Neural progenitor cell (in vitro differentiated cells): ENCODE results near the gene NXPH3. TPM values are rescaled to one million over a fixed set of nuclear protein-coding genes. Genes with fewer than 3 reads are reported as not detected.
A peak's percentile ranks its signal among the peaks of the same experiment; 100 is the strongest.

ENCODE experiments used
- DNase-seq: peaks from one replicate; pipeline ENCODE4 v3.0.0-alpha.2; 2016; ENCODE audit warnings: low spot score
- H2AFZ ChIP-seq: fragments of 200-600 bp; sonication (generic); replicated peaks from 2 replicates; pipeline ENCODE4 v1.6.1; 2016; ENCODE audit warnings: antibody characterized with exemption
- H3F3A ChIP-seq: fragments of 200-600 bp; sonication (generic); 2 replicates; pipeline ENCODE4 v1.6.1; 2016; ENCODE audit warnings: antibody characterized with exemption, low read depth
- H3K27ac ChIP-seq: fragments of 200-600 bp; sonication (generic); 2 replicates; pipeline ENCODE4 v1.5.1; 2016; ENCODE audit warnings: mild to moderate bottlenecking
- H3K27me3 ChIP-seq: fragments of 200-600 bp; sonication (generic); 2 replicates; pipeline ENCODE4 v1.6.1; 2016; ENCODE audit warnings: mild to moderate bottlenecking, moderate library complexity
- H3K36me3 ChIP-seq: fragments of 200-600 bp; sonication (generic); 2 replicates; pipeline ENCODE4 v1.5.1; 2016
- H3K4me1 ChIP-seq: fragments of 200-600 bp; sonication (generic); 2 replicates; pipeline ENCODE4 v1.6.1; 2016; ENCODE audit warnings: mixed run types
- H3K4me2 ChIP-seq: fragments of 200-600 bp; sonication (generic); 2 replicates; pipeline ENCODE4 v1.6.1; 2016
- H3K4me3 ChIP-seq: fragments of 200-600 bp; sonication (generic); 2 replicates; pipeline ENCODE4 v1.5.1; 2016
- H3K79me2 ChIP-seq: fragments of 200-600 bp; sonication (generic); 2 replicates; pipeline ENCODE4 v1.6.1; 2016; ENCODE audit warnings: low read depth
- H3K9ac ChIP-seq: fragments of 200-600 bp; sonication (generic); 2 replicates; pipeline ENCODE4 v1.6.1; 2016
- H3K9me3 ChIP-seq: fragments of 200-600 bp; sonication (generic); 2 replicates; pipeline ENCODE4 v1.5.1; 2016; ENCODE audit warnings: low read depth
- H4K20me1 ChIP-seq: fragments of 200-600 bp; sonication (generic); 2 replicates; pipeline ENCODE4 v1.6.1; 2016; ENCODE audit warnings: low read depth
- H3K27ac Mint-ChIP-seq: 3 replicates; pipeline ENCODE4 v1.8.0; 2021; ENCODE audit warnings: mixed read lengths
- H3K27me3 Mint-ChIP-seq: 2 replicates; pipeline ENCODE4 v1.8.0; 2022; ENCODE audit warnings: low read depth, mild to moderate bottlenecking, inconsistent platforms, moderate library complexity, mixed read lengths; ENCODE audit not compliant: insufficient read depth
- H3K36me3 Mint-ChIP-seq: 3 replicates; pipeline ENCODE4 v1.8.0; 2021; ENCODE audit warnings: mixed read lengths
- H3K4me1 Mint-ChIP-seq: 3 replicates; pipeline ENCODE4 v1.8.0; 2021; ENCODE audit warnings: mixed read lengths
- H3K4me3 Mint-ChIP-seq: 3 replicates; pipeline ENCODE4 v1.8.0; 2021; ENCODE audit warnings: mild to moderate bottlenecking, moderate library complexity, mixed read lengths
- H3K9me3 Mint-ChIP-seq: 3 replicates; pipeline ENCODE4 v1.8.0; 2020; ENCODE audit warnings: mixed read lengths
- EZH2 ChIP-seq: fragments of 200-600 bp; sonication (generic); IDR thresholded peaks from 2 replicates; pipeline ENCODE4 v1.6.1; 2017; ENCODE audit warnings: antibody characterized with exemption, mild to moderate bottlenecking, moderate library complexity
- EZH2phosphoT487 ChIP-seq: fragments of 200-600 bp; sonication (generic); IDR thresholded peaks from 2 replicates; pipeline ENCODE4 v1.6.1; 2017; ENCODE audit warnings: antibody characterized with exemption
- total RNA-seq: library from RNA; depleted of rRNA; stranded (reverse); fragments of >200 nt; gene quantifications from 2 replicates; pipeline ENCODE4 v1.2.3, GENCODE V29; 2015; ENCODE audit warnings: low replicate concordance
- TF ChIP-seq, protein P1 (sequence below): fragments of 200-600 bp; sonication (generic); IDR thresholded peaks from 2 replicates; pipeline ENCODE4 v1.5.1; 2017; ENCODE audit warnings: antibody characterized with exemption, mild to moderate bottlenecking

The NXPH3 gene
- total RNA-seq, 1 donor from 2014 or later: 3.6 TPM

DNA sequence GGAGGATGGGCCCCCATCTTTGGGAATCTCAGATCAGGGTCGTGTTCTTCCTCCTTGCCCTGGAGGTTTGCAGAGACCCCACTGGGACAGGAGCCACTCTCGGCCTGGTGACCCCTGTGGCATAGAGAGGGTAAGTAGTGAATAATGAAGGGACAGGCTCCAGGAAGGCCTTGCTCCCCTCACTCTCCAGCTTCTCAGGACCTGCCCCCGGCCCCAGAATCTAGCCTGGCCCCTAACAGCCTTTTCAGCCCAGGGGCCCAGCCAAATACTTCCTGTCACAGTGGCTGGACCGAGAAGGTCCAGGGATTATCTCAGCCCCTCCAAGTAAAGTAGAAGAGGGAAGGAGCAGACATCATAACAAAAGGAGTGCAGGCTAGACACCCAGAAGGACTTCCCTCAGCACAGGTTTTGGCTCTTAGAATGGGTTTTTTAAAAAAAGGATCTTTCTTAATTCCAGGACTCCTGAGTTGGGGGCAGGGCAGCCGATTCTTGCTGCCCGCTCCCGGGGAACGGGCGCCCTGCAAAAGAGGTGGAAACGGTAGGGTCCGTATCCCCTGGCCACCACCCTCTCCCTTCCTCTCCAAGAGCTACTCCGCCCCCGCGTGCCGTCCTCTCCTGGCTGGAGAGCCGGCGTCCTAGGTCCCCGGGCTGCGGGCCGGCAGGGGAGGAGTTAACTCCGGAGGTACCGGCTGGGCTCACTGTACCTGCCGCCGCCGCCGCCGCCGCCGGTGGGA is 559 bp upstream of the NXPH3 start:
- Histone ChIP-seq H3K9me3 (no peaks in the 10 kb centered on the region), H3K4me1 (peaks cover 18% of the 10 kb centered on the region), H3F3A (peaks cover 48% of the 10 kb centered on the region), H3K9ac (no peak overlapping the region), H3K4me2 (peak overlapping the region; percentile 89), H4K20me1 (peaks cover 14% of the 10 kb centered on the region), H3K36me3 (no peaks in the 10 kb centered on the region), H3K79me2 (peaks cover 8% of the 10 kb centered on the region), H3K27ac (no peak overlapping the region), H2AFZ (peak overlapping the region; percentile 92), H3K27me3 (peaks cover 35% of the 10 kb centered on the region), H3K4me3 (peak overlapping the region; percentile 98)
- TF ChIP-seq, protein P1, sequence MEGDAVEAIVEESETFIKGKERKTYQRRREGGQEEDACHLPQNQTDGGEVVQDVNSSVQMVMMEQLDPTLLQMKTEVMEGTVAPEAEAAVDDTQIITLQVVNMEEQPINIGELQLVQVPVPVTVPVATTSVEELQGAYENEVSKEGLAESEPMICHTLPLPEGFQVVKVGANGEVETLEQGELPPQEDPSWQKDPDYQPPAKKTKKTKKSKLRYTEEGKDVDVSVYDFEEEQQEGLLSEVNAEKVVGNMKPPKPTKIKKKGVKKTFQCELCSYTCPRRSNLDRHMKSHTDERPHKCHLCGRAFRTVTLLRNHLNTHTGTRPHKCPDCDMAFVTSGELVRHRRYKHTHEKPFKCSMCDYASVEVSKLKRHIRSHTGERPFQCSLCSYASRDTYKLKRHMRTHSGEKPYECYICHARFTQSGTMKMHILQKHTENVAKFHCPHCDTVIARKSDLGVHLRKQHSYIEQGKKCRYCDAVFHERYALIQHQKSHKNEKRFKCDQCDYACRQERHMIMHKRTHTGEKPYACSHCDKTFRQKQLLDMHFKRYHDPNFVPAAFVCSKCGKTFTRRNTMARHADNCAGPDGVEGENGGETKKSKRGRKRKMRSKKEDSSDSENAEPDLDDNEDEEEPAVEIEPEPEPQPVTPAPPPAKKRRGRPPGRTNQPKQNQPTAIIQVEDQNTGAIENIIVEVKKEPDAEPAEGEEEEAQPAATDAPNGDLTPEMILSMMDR: no peak
- TF ChIP-seq EZH2phosphoT487 (no peak), EZH2 (no peak)
- peaks cover 41% of the 10 kb centered on the region for H3K27me3 Mint-ChIP-seq
- no peaks in the 10 kb centered on the region for H3K36me3 Mint-ChIP-seq
- no peaks in the 10 kb centered on the region for H3K9me3 Mint-ChIP-seq
- no peak for DNase-seq
- H3K27ac Mint-ChIP-seq: no peak overlapping the region
- peaks cover 15% of the 10 kb centered on the region for H3K4me1 Mint-ChIP-seq
- H3K4me3 Mint-ChIP-seq: peak overlapping the region; percentile 81

DNA sequence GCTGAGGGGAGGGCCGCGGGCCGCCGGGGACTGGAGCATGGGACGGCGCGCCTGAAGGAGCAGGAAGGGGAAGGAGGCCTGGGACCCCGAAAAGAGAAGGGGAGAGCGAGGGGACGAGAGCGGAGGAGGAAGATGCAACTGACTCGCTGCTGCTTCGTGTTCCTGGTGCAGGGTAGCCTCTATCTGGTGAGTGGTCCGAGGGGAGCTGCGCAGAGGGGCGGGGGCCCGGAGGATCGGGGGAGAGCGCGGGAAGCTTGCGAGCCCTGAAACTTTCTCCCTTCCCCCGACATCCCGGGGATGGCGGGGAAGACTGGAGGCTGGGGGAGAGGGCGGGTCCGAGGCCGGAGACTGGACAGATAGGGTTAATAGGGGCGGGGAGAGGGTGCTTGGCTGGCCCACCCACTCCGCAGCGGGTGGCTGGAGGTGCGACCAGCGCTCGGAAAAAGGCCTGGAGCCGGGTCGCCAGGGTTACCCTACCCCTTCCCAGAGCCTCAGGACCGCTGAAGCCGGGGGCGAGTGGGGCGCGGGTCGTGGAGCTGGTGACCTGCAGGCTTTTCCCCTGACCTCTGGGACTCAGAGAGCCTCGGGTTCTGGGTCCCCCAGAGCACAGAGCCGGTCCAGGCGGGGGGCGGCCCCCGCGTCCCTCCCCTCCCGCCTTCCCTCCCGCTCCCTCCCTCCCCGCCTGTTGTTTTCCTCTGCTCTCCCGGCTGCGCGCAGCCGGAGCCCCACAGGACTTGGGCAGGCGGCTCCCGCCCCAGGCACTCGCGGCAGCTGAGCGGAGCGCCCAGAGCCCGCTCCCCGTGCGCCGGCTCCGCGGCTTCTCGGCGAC is 631 bp downstream of the NXPH3 start:
- Mint-ChIP-seq H3K27me3 (peaks cover 34% of the 10 kb centered on the region), H3K4me1 (peaks cover 13% of the 10 kb centered on the region), H3K4me3 (peak overlapping the region; percentile 88), H3K9me3 (no peaks in the 10 kb centered on the region), H3K27ac (no peak overlapping the region), H3K36me3 (no peaks in the 10 kb centered on the region)
- Histone ChIP-seq H3K9me3 (no peaks in the 10 kb centered on the region), H2AFZ (peak overlapping the region; percentile 86), H3K4me2 (peak overlapping the region; percentile 89), H3K27ac (no peak overlapping the region), H3K9ac (peak overlapping the region; percentile 36), H3K27me3 (peaks cover 23% of the 10 kb centered on the region), H3F3A (peaks cover 37% of the 10 kb centered on the region), H3K79me2 (peaks cover 8% of the 10 kb centered on the region), H3K36me3 (no peaks in the 10 kb centered on the region), H3K4me1 (peaks cover 14% of the 10 kb centered on the region), H3K4me3 (peak overlapping the region; percentile 98), H4K20me1 (peaks cover 16% of the 10 kb centered on the region)
- DNase-seq: peak; percentile 85
- TF ChIP-seq EZH2: peak; percentile 27
- TF ChIP-seq, protein P1: no peak

DNA sequence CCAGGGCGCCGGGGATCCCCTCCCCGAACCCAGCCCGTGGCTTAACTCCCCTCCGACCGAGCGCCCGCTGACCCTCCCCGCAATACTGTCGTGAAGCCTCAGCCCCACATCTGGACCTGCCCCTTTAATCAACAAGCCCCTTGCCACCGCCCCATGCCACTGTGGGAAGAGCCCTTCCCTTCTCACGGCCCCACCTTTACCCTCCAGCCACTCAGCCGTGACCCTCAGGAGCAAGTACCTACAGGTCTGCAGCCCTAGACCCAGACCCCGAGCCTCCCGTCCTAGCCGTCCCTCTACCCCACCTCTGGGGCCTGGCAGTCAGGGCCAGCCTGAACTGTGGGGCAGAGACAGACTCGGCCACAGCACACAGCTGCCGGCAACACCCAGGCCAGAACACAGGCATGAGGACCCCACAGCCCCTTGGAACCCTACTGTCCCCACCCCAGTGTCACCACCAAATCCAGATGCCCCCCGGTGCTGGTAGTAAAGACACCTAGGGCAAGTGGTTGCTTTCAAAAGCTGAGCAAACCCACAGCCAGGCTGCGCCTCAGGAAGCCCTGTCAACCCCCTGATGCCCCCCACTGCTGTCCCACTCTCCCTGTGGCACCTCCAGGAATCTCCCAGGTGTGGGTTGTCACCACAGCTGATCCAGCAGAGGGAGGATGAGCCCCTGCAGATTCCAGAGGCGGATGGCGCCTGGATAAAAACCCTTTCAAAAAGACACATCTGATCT is 1.4 kb downstream of the NXPH3 start:
- Mint-ChIP-seq H3K27ac (peak overlapping the region; percentile 11), H3K4me3 (peak overlapping the region; percentile 88), H3K36me3 (no peaks in the 10 kb centered on the region), H3K27me3 (peaks cover 33% of the 10 kb centered on the region), H3K4me1 (peaks cover 15% of the 10 kb centered on the region), H3K9me3 (no peaks in the 10 kb centered on the region)
- Histone ChIP-seq H4K20me1 (peaks cover 16% of the 10 kb centered on the region), H3K4me2 (peak overlapping the region; percentile 89), H3K4me1 (peaks cover 14% of the 10 kb centered on the region), H3K4me3 (peak overlapping the region; percentile 98), H3K27me3 (peaks cover 15% of the 10 kb centered on the region), H3K9ac (peak overlapping the region; percentile 36), H3F3A (peaks cover 32% of the 10 kb centered on the region), H3K27ac (no peak overlapping the region), H2AFZ (peak overlapping the region; percentile 86), H3K36me3 (no peaks in the 10 kb centered on the region), H3K9me3 (no peaks in the 10 kb centered on the region), H3K79me2 (peaks cover 8% of the 10 kb centered on the region)
- TF ChIP-seq, protein P1: no peak
- no peak for DNase-seq
